ENCODE results near the gene PDLIM7. TPM values are rescaled to one million over a fixed set of nuclear protein-coding genes. Genes with fewer than 3 reads are reported as not detected.

PDLIM7 gene
- total RNA-seq, 1 donor from 2014 or later, result 49.9 TPM

DNA sequence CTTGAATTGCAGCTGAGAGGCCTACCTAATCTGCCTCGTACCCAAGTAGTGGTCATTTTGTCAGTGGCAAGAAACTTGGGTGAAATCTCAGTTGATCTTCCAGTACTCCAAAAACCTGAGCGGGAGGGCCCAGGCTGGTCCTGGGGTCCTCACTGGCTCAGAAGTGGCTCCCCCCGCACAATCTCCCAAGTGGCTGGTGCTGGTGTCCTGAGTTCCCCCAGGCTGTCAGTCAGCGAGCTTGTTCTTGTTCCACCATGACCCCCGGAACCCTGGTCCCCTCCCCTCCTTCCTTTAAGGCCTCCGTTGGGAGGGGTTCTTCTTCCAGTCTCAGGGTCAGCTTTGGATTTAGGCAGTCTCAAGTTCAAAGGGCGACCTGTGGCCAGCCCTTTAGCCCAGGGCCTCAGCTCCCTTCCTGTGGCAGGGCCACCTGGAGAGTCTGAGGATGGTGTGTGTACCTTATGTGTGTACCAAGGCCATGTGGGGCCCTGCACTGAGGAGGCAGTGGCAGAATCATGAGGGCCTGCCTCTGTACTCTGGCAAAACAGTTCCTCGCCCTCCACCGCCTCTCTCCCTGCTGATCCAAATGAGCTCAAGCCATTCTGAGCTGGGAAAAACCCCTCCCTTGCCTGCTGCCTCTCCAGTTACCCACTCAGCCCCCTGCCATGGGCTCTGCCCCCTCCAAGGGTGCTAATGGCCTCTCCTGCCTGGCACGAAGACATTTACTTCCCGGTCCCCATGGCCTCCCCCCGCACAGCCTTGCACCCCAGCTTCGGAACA, 19.5 kb downstream of the PDLIM7 start:
- intact Hi-C loops (cut with micrococcal nuclease), result loop anchor here (2.0 kb wide), 1 partner anchor 19 kb away; the partner anchor contains the start of gene PDLIM7
- Mint-ChIP-seq H3K27me3 (ENCODE audit: insufficient read depth) (peaks cover 12% of the 10 kb centered on the region), H3K27ac (no peak overlapping the region), H3K36me3 (ENCODE audit: low read depth) (peaks cover 6% of the 10 kb centered on the region), H3K9me3 (no peaks in the 10 kb centered on the region), H3K4me3 (no peak overlapping the region), H3K4me1 (ENCODE audit: low read depth) (peaks cover 50% of the 10 kb centered on the region)
- no peak for DNase-seq (ENCODE audit: low spot score)

DNA sequence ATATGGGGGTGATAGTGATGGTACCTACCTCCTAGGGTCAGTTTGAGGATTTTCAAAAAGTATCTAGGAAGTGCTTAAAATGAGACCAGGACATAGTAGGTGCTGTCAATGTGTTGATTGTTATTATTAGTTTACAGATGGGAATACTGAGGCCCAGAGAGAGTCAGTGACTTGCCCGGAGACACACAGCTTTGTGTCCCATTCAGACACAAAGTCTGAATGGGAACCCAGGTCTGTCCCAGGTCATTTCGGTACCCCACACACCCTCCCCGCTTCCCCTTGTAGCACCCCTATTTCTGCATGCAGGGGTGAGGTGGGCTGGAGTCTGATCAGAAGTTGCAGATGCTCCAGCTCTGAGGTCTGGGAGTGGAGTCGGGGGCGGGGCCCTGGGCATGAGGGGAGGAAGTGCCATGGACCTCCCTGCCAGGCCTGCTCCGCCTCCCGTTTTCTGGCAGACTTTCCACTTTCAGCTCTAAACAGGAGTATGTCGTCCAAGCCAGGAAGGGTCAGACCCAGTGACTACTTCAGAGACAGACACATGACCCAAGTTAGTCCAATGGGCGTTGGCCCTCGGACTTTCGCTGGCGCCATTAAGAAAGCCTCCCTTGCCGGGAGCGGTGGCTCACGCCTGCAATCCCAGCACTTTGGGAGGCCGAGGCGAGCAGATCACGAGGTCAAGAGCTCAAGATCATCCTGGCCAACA, 20.7 kb downstream of the PDLIM7 start:
- Mint-ChIP-seq H3K27me3 (ENCODE audit: insufficient read depth) (peaks cover 14% of the 10 kb centered on the region), H3K36me3 (ENCODE audit: low read depth) (peaks cover 6% of the 10 kb centered on the region), H3K9me3 (no peaks in the 10 kb centered on the region), H3K4me3 (no peak overlapping the region), H3K4me1 (ENCODE audit: low read depth) (peaks cover 50% of the 10 kb centered on the region), H3K27ac (no peak overlapping the region)
- intact Hi-C loops (cut with micrococcal nuclease), result loop anchor here (1.0 kb wide), 1 partner anchor 20 kb away; no protein-coding TSS in a partner anchor
- no peak for DNase-seq (ENCODE audit: low spot score)

DNA sequence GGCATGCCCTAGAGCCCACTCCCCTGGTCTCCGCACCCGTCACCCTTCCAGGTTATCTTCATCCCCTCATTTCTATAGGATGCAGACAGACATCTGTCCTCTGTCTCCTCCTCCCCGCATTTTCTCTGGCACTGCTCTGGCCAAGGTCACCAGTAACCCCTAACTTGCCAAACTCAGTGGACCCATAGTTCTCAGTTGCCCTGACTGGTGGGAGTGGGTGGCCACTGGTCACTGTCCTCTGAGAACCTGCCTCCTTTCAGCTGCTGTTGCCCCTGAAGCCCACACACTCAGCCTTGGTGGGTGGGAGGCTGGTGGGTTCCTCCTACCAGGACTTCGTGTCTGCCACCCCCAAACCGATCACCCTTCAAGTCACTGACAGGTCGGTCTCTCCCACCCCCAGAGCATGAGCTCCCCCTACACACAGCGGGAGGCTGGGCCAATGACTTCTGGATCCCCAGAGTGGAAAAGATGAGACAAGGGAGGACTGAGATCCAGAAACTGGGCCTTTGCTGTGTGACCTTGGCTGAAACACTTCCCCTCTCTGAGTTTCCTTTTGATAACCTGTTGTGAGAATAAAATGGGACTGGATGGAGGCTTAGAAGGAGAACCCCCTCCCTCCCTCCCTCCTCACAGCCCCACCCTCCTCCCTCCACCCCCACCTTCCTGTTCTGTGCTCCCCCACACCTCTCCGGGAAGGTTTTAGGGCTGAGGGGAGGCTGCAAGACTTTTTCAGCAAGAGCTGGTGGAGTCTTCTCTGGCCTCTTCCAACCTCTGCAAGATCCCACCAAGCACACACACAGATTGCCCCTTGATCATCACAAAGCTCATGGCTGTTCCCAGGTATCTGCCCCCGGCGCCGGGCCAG, 21.6 kb downstream of the PDLIM7 start:
- Mint-ChIP-seq H3K4me3 (peak overlapping the region; percentile 20), H3K27me3 (ENCODE audit: insufficient read depth) (peaks cover 14% of the 10 kb centered on the region), H3K9me3 (no peaks in the 10 kb centered on the region), H3K27ac (no peak overlapping the region), H3K36me3 (ENCODE audit: low read depth) (peaks cover 6% of the 10 kb centered on the region), H3K4me1 (ENCODE audit: low read depth) (peaks cover 54% of the 10 kb centered on the region)
- no peak for DNase-seq (ENCODE audit: low spot score)
- intact Hi-C loops (cut with micrococcal nuclease), result loop anchor here (1.0 kb wide), 1 partner anchor 19 kb away; no protein-coding TSS in a partner anchor

GRCh38 chr5:177474846-177475562, 22.4 kb downstream of the PDLIM7 start:
- Mint-ChIP-seq H3K27me3 (ENCODE audit: insufficient read depth) (peaks cover 16% of the 10 kb centered on the region), H3K27ac (no peak overlapping the region), H3K36me3 (ENCODE audit: low read depth) (peaks cover 6% of the 10 kb centered on the region), H3K4me3 (peak overlapping the region; percentile 86), H3K4me1 (ENCODE audit: low read depth) (peaks cover 52% of the 10 kb centered on the region), H3K9me3 (no peaks in the 10 kb centered on the region)
- no peak for DNase-seq (ENCODE audit: low spot score)
- intact Hi-C loops (cut with micrococcal nuclease), result no loop called here

GRCh38 chr5:177474002-177474476, 23.4 kb downstream of the PDLIM7 start:
- Mint-ChIP-seq H3K36me3 (ENCODE audit: low read depth) (peaks cover 4% of the 10 kb centered on the region), H3K4me3 (peak overlapping the region; percentile 86), H3K27me3 (ENCODE audit: insufficient read depth) (peaks cover 16% of the 10 kb centered on the region), H3K27ac (peak overlapping the region; percentile 12), H3K9me3 (no peaks in the 10 kb centered on the region), H3K4me1 (ENCODE audit: low read depth) (peaks cover 43% of the 10 kb centered on the region)
- intact Hi-C loops (cut with micrococcal nuclease), result no loop called here
- DNase-seq (ENCODE audit: low spot score), result no peak

- no peaks in the 10 kb centered on the region for H3K9me3 Mint-ChIP-seq
- intact Hi-C loops (cut with micrococcal nuclease), result no loop called here
- H3K4me1 Mint-ChIP-seq (ENCODE audit: low read depth), result peaks cover 38% of the 10 kb centered on the region
- H3K27me3 Mint-ChIP-seq (ENCODE audit: insufficient read depth), result peaks cover 16% of the 10 kb centered on the region
- H3K36me3 Mint-ChIP-seq (ENCODE audit: low read depth), result peaks cover 3% of the 10 kb centered on the region
- no peak for DNase-seq (ENCODE audit: low spot score)
- peak within 1 kb of the TSS; percentile 86 for H3K4me3 Mint-ChIP-seq
- H3K27ac Mint-ChIP-seq, result peak within 1 kb of the TSS; percentile 12
Measured at GRCh38 chr5:177473443-177474001, 23.9 kb downstream of the PDLIM7 start, which contains the start of gene DBN1. TSS of gene DBN1 (minus strand) at chr5:177473634. CDS start at chr5:177473521, 113 bp downstream.

- Mint-ChIP-seq H3K36me3 (ENCODE audit: low read depth) (peaks cover 3% of the 10 kb centered on the region), H3K27ac (no peak overlapping the region), H3K9me3 (no peaks in the 10 kb centered on the region), H3K4me3 (peak overlapping the region; percentile 67), H3K4me1 (ENCODE audit: low read depth) (peaks cover 31% of the 10 kb centered on the region), H3K27me3 (ENCODE audit: insufficient read depth) (peaks cover 16% of the 10 kb centered on the region)
- intact Hi-C loops (cut with micrococcal nuclease), result loop anchor here (1.0 kb wide), 1 partner anchor 16 kb away; no protein-coding TSS in a partner anchor
- DNase-seq (ENCODE audit: low spot score), result no peak
Measured at GRCh38 chr5:177472460-177473442, 24.7 kb downstream of the PDLIM7 start.

DNA sequence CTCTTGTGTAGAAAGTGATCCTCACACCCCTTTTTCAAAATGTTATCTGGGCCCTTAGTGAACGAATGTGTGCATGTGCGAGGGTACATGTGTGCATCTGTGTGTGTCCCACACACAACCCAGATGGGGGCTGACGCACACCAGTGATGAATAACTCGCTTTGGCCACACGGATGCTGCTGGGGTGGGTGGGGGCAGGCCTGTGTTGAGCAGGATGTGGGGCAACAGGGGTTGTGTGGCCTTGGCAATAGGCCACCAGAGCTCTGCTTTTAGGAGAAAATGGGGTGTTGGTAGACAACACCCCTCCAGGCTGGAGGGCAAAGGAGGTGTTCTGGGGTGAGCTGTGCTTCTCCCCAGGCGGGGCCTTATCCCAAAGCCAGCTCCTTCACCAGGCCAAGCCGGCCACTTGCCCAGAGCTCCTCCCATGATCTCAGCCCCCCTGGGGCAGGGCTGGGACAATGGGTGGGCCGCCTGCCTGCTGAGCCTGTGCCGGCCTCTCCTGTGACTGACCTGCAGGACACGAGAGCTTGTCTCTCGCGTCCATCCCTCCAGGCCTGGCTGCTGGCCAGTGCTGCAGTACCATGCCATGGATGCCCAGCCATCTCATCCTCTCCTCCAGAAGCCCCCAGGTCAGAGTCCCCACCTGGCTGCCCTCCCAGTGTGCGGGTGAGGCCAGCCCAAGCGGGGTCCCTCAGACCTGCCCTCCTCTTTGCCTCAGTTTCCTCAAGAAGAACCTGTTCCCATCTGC, 25.6 kb downstream of the PDLIM7 start:
- no peaks in the 10 kb centered on the region for H3K9me3 Mint-ChIP-seq
- H3K4me1 Mint-ChIP-seq (ENCODE audit: low read depth), result peaks cover 29% of the 10 kb centered on the region
- H3K27ac Mint-ChIP-seq, result peak overlapping the region; percentile 12
- DNase-seq (ENCODE audit: low spot score), result no peak
- intact Hi-C loops (cut with micrococcal nuclease), result loop anchor here (1.0 kb wide), 2 partner anchors 15 to 26 kb away; partner anchors contain the start of gene PDLIM7
- H3K4me3 Mint-ChIP-seq, result peak overlapping the region; percentile 54
- H3K27me3 Mint-ChIP-seq (ENCODE audit: insufficient read depth), result peaks cover 16% of the 10 kb centered on the region
- H3K36me3 Mint-ChIP-seq (ENCODE audit: low read depth), result peaks cover 3% of the 10 kb centered on the region

DNA sequence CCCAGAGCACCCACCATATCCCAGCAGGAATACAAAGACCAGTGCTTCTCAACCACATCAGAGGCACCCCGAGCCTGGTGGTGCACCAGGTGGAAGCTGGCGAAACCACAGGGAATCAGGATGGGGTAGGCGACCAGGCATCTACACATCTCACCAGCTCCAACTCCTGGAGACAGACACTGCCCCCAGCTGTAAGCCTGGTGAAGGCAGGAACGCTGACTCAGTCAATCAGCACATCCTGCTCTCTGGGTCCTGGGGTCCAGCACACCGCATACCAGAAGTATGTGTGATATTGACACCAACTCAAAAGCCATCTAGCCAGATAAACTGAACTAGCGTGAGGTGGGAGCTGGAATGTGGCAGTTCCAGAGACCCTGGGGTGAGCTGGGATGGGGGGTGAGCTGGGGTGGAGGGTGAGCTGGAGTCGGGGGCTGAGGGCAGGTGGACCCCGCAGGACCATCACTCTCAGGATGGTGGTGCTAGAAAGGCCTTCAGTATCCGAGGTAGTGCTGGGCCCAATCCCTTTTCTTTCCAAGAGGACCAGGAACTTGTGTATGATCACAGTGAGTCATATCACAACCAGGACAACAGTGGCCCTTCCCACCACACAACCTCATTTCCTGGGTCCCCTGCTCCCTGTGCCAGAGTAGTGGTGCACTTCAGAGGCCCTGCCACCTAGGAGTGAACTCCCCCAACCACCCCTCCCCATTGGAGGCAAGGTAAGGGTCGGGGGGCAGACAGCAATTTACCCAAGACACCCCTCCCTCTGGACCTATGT, 26.5 kb downstream of the PDLIM7 start:
- peaks cover 24% of the 10 kb centered on the region for H3K4me1 Mint-ChIP-seq (ENCODE audit: low read depth)
- no peaks in the 10 kb centered on the region for H3K9me3 Mint-ChIP-seq
- peaks cover 16% of the 10 kb centered on the region for H3K27me3 Mint-ChIP-seq (ENCODE audit: insufficient read depth)
- peak overlapping the region; percentile 13 for H3K4me3 Mint-ChIP-seq
- DNase-seq (ENCODE audit: low spot score), result no peak
- H3K27ac Mint-ChIP-seq, result no peak overlapping the region
- H3K36me3 Mint-ChIP-seq (ENCODE audit: low read depth), result peaks cover 3% of the 10 kb centered on the region
- intact Hi-C loops (cut with micrococcal nuclease), result loop anchor here (1.0 kb wide), 1 partner anchor 26 kb away; the partner anchor contains the start of gene PDLIM7

Data from activated T-helper 1 cell treated with anti-CD3 and anti-CD28 coated beads, Interleukin-12 subunit alpha, Interleukin-12 subunit beta, Interleukin-2, Interleukin-4 antibody, amounts not matched to agents 30 ng/mL and 10 ng/mL and 1 ng/mL, durations not matched to agents 14 hours and 24 hours and 36 hours (primary cell).